Subcutaneous abdominal adipose tissue (tissue), 5 donors: ENCODE measurements around the gene CD200.

Experiments used
- H3K27ac ChIP-seq: one replicate; pipeline ENCODE4 v1.7.0; 2013; ENCODE audit warnings: low read depth, mild to moderate bottlenecking, inconsistent platforms, low read length, moderate library complexity
- H3K27me3 ChIP-seq, 5 donors: one replicate each; pipeline ENCODE4 v1.7.0; 2013; ENCODE audit warnings: low read length in 5 of 5, inconsistent platforms in 1 of 5; ENCODE audit not compliant: control insufficient read depth in 5 of 5, insufficient read depth in 4 of 5
- H3K36me3 ChIP-seq, 5 donors: one replicate each; pipeline ENCODE4 v1.7.0; 2013; ENCODE audit warnings: low read length in 5 of 5; ENCODE audit not compliant: control insufficient read depth in 5 of 5, insufficient read depth in 5 of 5
- H3K4me1 ChIP-seq, 5 donors: one replicate each; pipeline ENCODE4 v1.7.0; 2013; ENCODE audit warnings: low read length in 5 of 5, mild to moderate bottlenecking in 3 of 5, moderate library complexity in 1 of 5; ENCODE audit not compliant: control insufficient read depth in 5 of 5, insufficient read depth in 5 of 5
- H3K4me3 ChIP-seq, 5 donors: one replicate each; pipeline ENCODE4 v1.7.0; 2013; ENCODE audit warnings: low read length in 5 of 5, low read depth in 1 of 5
- H3K9ac ChIP-seq, 5 donors: one replicate each; pipeline ENCODE4 v1.7.0; 2013; ENCODE audit warnings: low read length in 5 of 5, mild to moderate bottlenecking in 4 of 5, moderate library complexity in 3 of 5
- H3K9me3 ChIP-seq, 5 donors: one replicate each; pipeline ENCODE4 v1.7.0; 2013; ENCODE audit warnings: low read length in 5 of 5; ENCODE audit not compliant: control insufficient read depth in 5 of 5
- donor health status: healthy.
- donor health status: healthy.
- donor health status: healthy.
- donor health status: healthy.
- donor health status: healthy.

CD200 gene

DNA sequence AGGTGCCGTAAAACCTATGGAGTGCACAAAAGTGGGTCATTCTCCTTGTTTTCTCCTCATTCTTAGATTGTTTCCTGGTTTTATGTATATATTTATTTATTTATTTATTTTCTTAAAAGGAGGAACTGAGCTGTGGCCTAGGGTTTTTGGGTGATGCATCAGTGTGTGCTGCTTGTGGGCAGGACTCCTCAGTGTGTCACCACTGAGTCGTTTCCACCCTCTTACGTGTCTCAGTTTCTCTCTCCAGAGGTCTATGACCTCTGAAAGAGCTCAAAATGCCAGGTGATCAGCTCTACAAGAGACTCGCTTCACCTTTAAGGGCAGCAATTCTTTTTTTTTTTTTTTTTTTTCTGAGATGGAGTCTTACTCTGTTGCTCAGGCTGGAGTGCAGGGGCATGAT lies 72.9 kb downstream of the CD200 start:
- H3K9ac ChIP-seq = no peak overlapping the region
- no peaks in the 10 kb centered on the region for H3K27me3 ChIP-seq
- no peak overlapping the region for H3K4me3 ChIP-seq
- no peak overlapping the region for H3K27ac ChIP-seq
- no peaks in the 10 kb centered on the region for H3K4me1 ChIP-seq
- H3K36me3 ChIP-seq = no peaks in the 10 kb centered on the region
- no peaks in the 10 kb centered on the region for H3K9me3 ChIP-seq

DNA sequence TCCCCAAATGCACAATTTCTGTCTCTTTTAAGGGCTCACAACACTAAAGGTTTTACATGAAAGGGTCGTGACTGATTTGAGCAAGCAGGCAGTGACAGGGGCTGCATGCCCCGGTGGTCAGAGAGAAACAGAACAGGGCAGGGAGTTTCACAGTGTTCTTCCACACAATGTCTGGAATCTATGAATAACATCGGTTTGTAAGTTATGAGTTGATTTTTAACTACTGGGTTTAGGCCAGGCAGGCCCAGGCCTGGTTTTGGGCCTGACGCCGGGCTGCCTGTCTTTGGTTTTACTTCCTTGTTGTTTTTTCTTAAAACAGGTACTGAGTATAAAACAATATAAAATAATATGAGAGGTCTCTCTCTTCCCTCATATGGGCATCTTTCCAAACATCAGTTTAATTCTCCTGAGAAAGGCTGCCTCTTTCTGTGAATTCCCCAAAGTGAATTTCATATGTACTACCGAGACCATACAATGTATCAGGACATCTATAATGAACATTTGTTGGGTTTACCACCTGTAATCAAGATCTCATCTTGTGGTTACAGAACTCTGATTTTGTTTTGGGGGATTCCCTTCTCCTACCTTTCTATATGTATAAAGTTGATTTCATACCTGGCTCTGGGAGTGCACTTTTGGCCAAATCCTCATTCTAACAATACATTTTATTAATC lies 74.4 kb downstream of the CD200 start:
- Histone ChIP-seq H3K4me3 (no peak overlapping the region), H3K27ac (no peak overlapping the region), H3K4me1 (no peaks in the 10 kb centered on the region), H3K9me3 (no peaks in the 10 kb centered on the region), H3K27me3 (no peaks in the 10 kb centered on the region), H3K36me3 (no peaks in the 10 kb centered on the region), H3K9ac (no peak overlapping the region)

DNA sequence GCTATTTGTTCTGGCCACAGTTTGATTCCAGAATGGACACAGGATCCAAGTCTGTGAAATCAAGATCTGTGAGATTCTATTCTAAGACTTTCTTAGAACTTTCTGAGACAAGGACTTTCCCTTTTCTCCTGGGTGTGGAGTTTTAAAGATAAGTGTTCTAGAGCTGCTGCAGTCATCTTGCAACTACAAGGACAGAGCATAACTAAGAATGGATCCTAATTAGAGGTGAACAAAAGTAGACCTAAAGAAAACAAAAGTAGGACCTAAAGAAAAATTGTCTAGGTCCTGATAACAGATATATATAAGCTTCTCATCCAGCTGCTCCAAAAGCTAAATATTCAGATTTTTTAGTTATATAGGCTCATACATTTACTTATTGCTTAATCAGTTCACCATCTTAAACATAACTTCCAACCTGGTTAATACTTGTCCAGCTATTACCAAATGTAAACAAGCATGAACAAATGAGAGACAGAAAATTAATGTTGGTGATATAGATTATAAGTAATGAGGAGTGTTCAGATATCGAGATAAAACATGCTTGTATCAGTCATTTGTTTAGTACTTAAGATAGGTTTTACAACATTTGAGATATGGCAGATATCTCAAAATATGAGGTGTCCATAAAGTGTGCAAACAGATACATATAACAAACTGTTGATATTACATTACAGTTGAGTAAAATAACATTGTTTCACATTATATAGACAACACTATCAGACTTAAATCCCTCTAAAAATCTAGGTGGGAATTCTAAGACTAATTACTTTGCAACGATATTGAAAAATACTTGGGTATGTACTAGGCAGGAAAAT lies 75.1 kb downstream of the CD200 start:
- Histone ChIP-seq H3K27ac (no peak overlapping the region), H3K9ac (no peak overlapping the region), H3K9me3 (no peaks in the 10 kb centered on the region), H3K36me3 (no peaks in the 10 kb centered on the region), H3K27me3 (no peaks in the 10 kb centered on the region), H3K4me1 (no peaks in the 10 kb centered on the region), H3K4me3 (no peak overlapping the region)

DNA sequence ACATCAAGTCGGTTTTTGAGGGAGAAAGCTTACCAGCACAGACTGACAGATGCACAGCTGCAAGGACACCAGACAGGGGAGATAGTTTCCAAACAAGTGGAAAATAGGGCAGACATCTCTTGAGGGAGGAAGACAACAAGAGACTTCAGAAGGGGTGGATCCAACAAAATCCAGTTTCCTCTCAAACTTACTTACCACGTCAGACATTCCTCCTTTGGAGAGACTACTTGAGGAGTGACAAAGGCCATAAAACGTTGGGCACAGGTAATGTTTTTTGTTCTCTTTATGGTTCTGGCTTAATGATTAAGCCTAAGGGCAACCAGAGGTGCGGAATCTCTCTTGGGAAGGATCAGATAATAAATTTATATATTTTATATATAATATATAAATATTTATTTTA lies 76.1 kb downstream of the CD200 start:
- H3K9me3 ChIP-seq = no peaks in the 10 kb centered on the region
- no peak overlapping the region for H3K9ac ChIP-seq
- H3K27ac ChIP-seq = no peak overlapping the region
- H3K36me3 ChIP-seq = no peaks in the 10 kb centered on the region
- no peak overlapping the region for H3K4me3 ChIP-seq
- H3K27me3 ChIP-seq = no peaks in the 10 kb centered on the region
- no peaks in the 10 kb centered on the region for H3K4me1 ChIP-seq

DNA sequence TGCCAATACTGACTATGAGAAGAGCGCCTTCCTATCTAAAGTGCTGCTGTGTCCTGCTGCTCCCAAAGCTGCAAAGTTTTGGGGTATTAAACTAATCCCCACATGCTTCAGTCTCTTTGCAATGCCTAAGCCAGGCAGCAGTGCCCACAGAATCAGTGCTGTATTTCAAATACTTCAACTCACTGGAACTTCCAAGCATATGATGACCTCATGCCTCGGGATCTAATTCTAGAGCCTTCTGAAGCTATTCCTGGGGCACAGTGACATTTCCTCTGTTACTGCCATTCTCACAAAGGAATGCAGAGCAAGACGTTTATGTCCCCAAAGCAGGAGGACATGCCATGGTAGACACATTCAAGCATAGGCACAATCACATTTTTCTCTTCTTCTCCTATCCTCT lies 78.5 kb downstream of the CD200 start:
- Histone ChIP-seq H3K4me3 (no peak overlapping the region), H3K36me3 (no peaks in the 10 kb centered on the region), H3K27ac (no peak overlapping the region), H3K4me1 (no peaks in the 10 kb centered on the region), H3K9me3 (no peaks in the 10 kb centered on the region), H3K27me3 (no peaks in the 10 kb centered on the region), H3K9ac (no peak overlapping the region)
